HepG2 (cell line): ENCODE results near the gene ZBTB9. TPM values are rescaled to one million over a fixed set of nuclear protein-coding genes. Genes with fewer than 3 reads are reported as not detected.
A peak's percentile ranks its signal among the peaks of the same experiment; 100 is the strongest.

Source experiments
- ATF4 ChIP-seq, 2 experiments: fragments of 450-650 bp in 1 of 2; sonication (generic) in 1 of 2; formaldehyde crosslinking; IDR thresholded peaks; 2 replicates each; pipeline versions ENCODE4 v1.5.0 to v1.8.0; 2020 to 2022; ENCODE audit warnings: mild to moderate bottlenecking in 1 of 2, missing genetic modification reagents in 1 of 2
- ATRX ChIP-seq: sonication (generic); formaldehyde crosslinking; IDR thresholded peaks from 2 replicates; pipeline ENCODE4 v1.4.0; 2020; ENCODE audit warnings: missing genetic modification reagents, borderline replicate concordance
- CBFB ChIP-seq: sonication (generic); formaldehyde crosslinking; IDR thresholded peaks from 2 replicates; pipeline ENCODE4 v1.4.0; 2020; ENCODE audit warnings: missing genetic modification reagents
- CEBPG ChIP-seq: IDR thresholded peaks from 2 replicates; pipeline ENCODE4 v1.6.1; 2016
- CREBL2 ChIP-seq: sonication (generic); formaldehyde crosslinking; IDR thresholded peaks from 2 replicates; pipeline ENCODE4 v1.8.1; 2023; ENCODE audit warnings: missing genetic modification reagents, mild to moderate bottlenecking, borderline replicate concordance
- ESRRA ChIP-seq: sonication (generic); formaldehyde crosslinking; IDR thresholded peaks from 2 replicates; pipeline ENCODE4 v1.5.1; 2020; ENCODE audit warnings: mild to moderate bottlenecking, low read depth, missing genetic modification reagents
- GABPB1 ChIP-seq: IDR thresholded peaks from 2 replicates; pipeline ENCODE4 v1.6.1; 2016; ENCODE audit warnings: mild to moderate bottlenecking, missing genetic modification reagents, moderate library complexity, missing compliant biosample characterization
- HIVEP1 ChIP-seq: sonication (generic); formaldehyde crosslinking; IDR thresholded peaks from 2 replicates; pipeline ENCODE4 v1.4.0; 2020; ENCODE audit warnings: mild to moderate bottlenecking, missing genetic modification reagents
- KDM2A ChIP-seq: sonication (generic); formaldehyde crosslinking; IDR thresholded peaks from 2 replicates; pipeline ENCODE4 v1.4.0; 2020; ENCODE audit warnings: low read depth, missing genetic modification reagents, borderline replicate concordance
- LCORL ChIP-seq, 2 experiments: fragments of 450-650 bp in 1 of 2; sonication (generic) in 1 of 2; formaldehyde crosslinking in 1 of 2; IDR thresholded peaks; 2 replicates each; pipeline versions ENCODE4 v1.5.0 to v1.6.1; 2017 to 2020; ENCODE audit warnings: antibody characterized with exemption in 1 of 2, missing genetic modification reagents in 1 of 2
- NR2F1 ChIP-seq, 2 experiments: fragments of 450-650 bp in 1 of 2; formaldehyde crosslinking in 1 of 2; IDR thresholded peaks; 2 replicates each; pipeline versions ENCODE4 v1.5.0 to v1.6.1; 2016 to 2020; ENCODE audit warnings: mild to moderate bottlenecking in 1 of 2, missing compliant biosample characterization in 1 of 2, missing genetic modification reagents in 1 of 2, moderate library complexity in 1 of 2
- NR2F6 ChIP-seq, 2 experiments: IDR thresholded peaks; 2 replicates each; pipeline ENCODE4 v1.6.1; 2016; ENCODE audit warnings: antibody characterized with exemption in 1 of 2, mild to moderate bottlenecking in 1 of 2
- PCBP1 ChIP-seq: fragments of 200-400 bp; formaldehyde crosslinking; IDR thresholded peaks from 2 replicates; pipeline ENCODE4 v1.6.1; 2017; ENCODE audit warnings: mild to moderate bottlenecking, low read depth, low read length, borderline replicate concordance
- PLRG1 ChIP-seq: fragments of 450-650 bp; conservative IDR thresholded peaks from 2 replicates; pipeline ENCODE4 v1.6.1; 2016
- SIN3A ChIP-seq: IDR thresholded peaks from 2 replicates; pipeline ENCODE4 v1.6.1; 2011; ENCODE audit warnings: low read depth, mild to moderate bottlenecking, control low read depth, low read length, borderline replicate concordance
- SKI ChIP-seq: fragments of 450-650 bp; IDR thresholded peaks from one replicate; pipeline ENCODE4 v1.6.1; 2018; ENCODE audit warnings: mild to moderate bottlenecking; ENCODE audit not compliant: partially characterized antibody
- SRF ChIP-seq: IDR thresholded peaks from 2 replicates; pipeline ENCODE4 v1.6.1; 2011; ENCODE audit warnings: mild to moderate bottlenecking, low read depth, low read length, moderate library complexity
- ZFP37 ChIP-seq: sonication (generic); formaldehyde crosslinking; IDR thresholded peaks from 2 replicates; pipeline ENCODE4 v1.4.0; 2020; ENCODE audit warnings: missing genetic modification reagents, borderline replicate concordance
- ZNF232 ChIP-seq: sonication (generic); formaldehyde crosslinking; IDR thresholded peaks from 2 replicates; pipeline ENCODE4 v1.4.0; 2020; ENCODE audit warnings: missing genetic modification reagents, borderline replicate concordance
- ZNF331 ChIP-seq: sonication (generic); formaldehyde crosslinking; IDR thresholded peaks from 2 replicates; pipeline ENCODE4 v1.4.0; 2020; ENCODE audit warnings: missing genetic modification reagents
- ZNF33A ChIP-seq: sonication (generic); formaldehyde crosslinking; IDR thresholded peaks from 2 replicates; pipeline ENCODE4 v1.5.1; 2020; ENCODE audit warnings: missing genetic modification reagents, mild to moderate bottlenecking, moderate library complexity, borderline replicate concordance
- ZNF33B ChIP-seq: sonication (generic); formaldehyde crosslinking; IDR thresholded peaks from 2 replicates; pipeline ENCODE4 v1.5.1; 2020; ENCODE audit warnings: mild to moderate bottlenecking, missing genetic modification reagents
- ZNF431 ChIP-seq: sonication (generic); formaldehyde crosslinking; IDR thresholded peaks from 2 replicates; pipeline ENCODE4 v1.9.0; 2022; ENCODE audit warnings: missing genetic modification reagents, low read depth, mild to moderate bottlenecking, borderline replicate concordance
- ZNF574 ChIP-seq: sonication (generic); formaldehyde crosslinking; IDR thresholded peaks from 2 replicates; pipeline ENCODE4 v1.4.0; 2020; ENCODE audit warnings: missing genetic modification reagents
- ZNF773 ChIP-seq: sonication (generic); formaldehyde crosslinking; IDR thresholded peaks from 2 replicates; pipeline ENCODE4 v1.4.0; 2020; ENCODE audit warnings: missing genetic modification reagents, borderline replicate concordance
- ZNF781 ChIP-seq: sonication (generic); formaldehyde crosslinking; IDR thresholded peaks from 2 replicates; pipeline ENCODE4 v1.5.1; 2020; ENCODE audit warnings: borderline replicate concordance, mild to moderate bottlenecking, missing genetic modification reagents; ENCODE audit errors: not compliant biosample characterization
- polyA plus RNA-seq, 8 experiments: library from polyadenylated mRNA; depleted of rRNA in 3 of 8; stranded (reverse) in 7 of 8; unstranded in 1 of 8; fragments of >200 nt; fragmentation: Illumina TruSeq in 4 of 8; extraction: Trizol in 4 of 8; gene quantifications; 2 replicates each; pipeline versions ENCODE4 v1.2.1 to v1.2.3, GENCODE V29; 2011 to 2016; ENCODE audit warnings: low read depth in 4 of 8, missing spikeins in 1 of 8, mixed read lengths in 1 of 8; ENCODE audit not compliant: insufficient read depth in 1 of 8
- total RNA-seq, 5 experiments: library from RNA; depleted of rRNA; stranded (reverse); fragments of >200 nt; fragmentation: Illumina TruSeq; extraction: Trizol; gene quantifications; 2 replicates each; pipeline ENCODE4 v1.2.3, GENCODE V29; 2016; ENCODE audit warnings: low read depth in 1 of 5

ZBTB9 gene
- total and polyA plus RNA-seq, 2 of the 13 experiments (the other 11 are each of a cell fraction or from before 2014, with no cell fraction given) = 5.3 to 9.2 TPM

- TF ChIP-seq ZNF232 (CRISPR knock-in tag) (peak; percentile 92; the same call in 1 of the 2 replicates), GABPB1 (CRISPR knock-in tag) (peak; percentile 96), HIVEP1 (CRISPR knock-in tag) (peak; percentile 75), PLRG1 (no peak), ZNF331 (peak; percentile 49; the same call in 1 of the 2 replicates), CEBPG (CRISPR knock-in tag) (peak; percentile 37; the same call in 1 of the 2 replicates), ZFP37 (CRISPR knock-in tag) (peak; percentile 97), ATRX (CRISPR knock-in tag) (0 out of 2 replicates have a peak, but pooled peaks have one; percentile 19), ESRRA (CRISPR knock-in tag) (peak; percentile 73; the same call in 1 of the 2 replicates), SRF (peak; percentile 42; the same call in 1 of the 2 replicates), SIN3A (no peak; the same call in 1 of the 2 replicates), LCORL (IDR thresholded peaks at IDR 0.05) (no peak), LCORL (CRISPR knock-in tag; IDR thresholded peaks at IDR 0.05) (peak; percentile 89), ZNF781 (peak; percentile 92), CREBL2 (CRISPR knock-in tag) (peak; percentile 86; the same call in 1 of the 2 replicates), ATF4 (CRISPR knock-in tag; IDR thresholded peaks at IDR 0.05) (peak in 1 of 2 experiments; percentile 84; a peak in 2 of 4 replicates), SKI (peak; percentile 63), ZNF574 (CRISPR knock-in tag) (peak; percentile 80), CBFB (CRISPR knock-in tag) (peak; percentile 60), NR2F6 (IDR thresholded peaks at IDR 0.05) (no peak), NR2F6 (CRISPR knock-in tag; IDR thresholded peaks at IDR 0.05) (peak; percentile 42; the same call in 1 of the 2 replicates), PCBP1 (peak; percentile 70; the same call in 1 of the 2 replicates), ZNF431 (CRISPR knock-in tag) (peak; percentile 87; the same call in 1 of the 2 replicates), ZNF33B (peak; percentile 84), ZNF33A (CRISPR knock-in tag) (no peak), KDM2A (CRISPR knock-in tag) (peak; percentile 71), ZNF773 (CRISPR knock-in tag) (no peak), NR2F1 (CRISPR knock-in tag; IDR thresholded peaks at IDR 0.05) (no peak)
Measured at GRCh38 chr6:33417903-33418689, 36.3 kb upstream of the ZBTB9 start, which contains the start of gene CUTA (continued).
